SK-N-SH (cell line): ENCODE results near the gene FAH.

Experiments used
- EP300 ChIP-seq, 2 experiments: IDR thresholded peaks; 2 replicates each; pipeline versions ENCODE4 v1.4.0 to v1.6.1; 2012; ENCODE audit warnings: borderline replicate concordance in 1 of 2, low read depth in 1 of 2, low read length in 1 of 2
- FOXM1 ChIP-seq: IDR thresholded peaks from 2 replicates; pipeline ENCODE4 v1.4.0; 2012; ENCODE audit warnings: low read depth, mild to moderate bottlenecking
- GABPA ChIP-seq: IDR thresholded peaks from 2 replicates; pipeline ENCODE4 v1.4.0; 2012; ENCODE audit warnings: low read depth, mild to moderate bottlenecking
- MXI1 ChIP-seq: IDR thresholded peaks from 2 replicates; pipeline ENCODE4 v1.6.1; 2012; ENCODE audit warnings: mild to moderate bottlenecking, low read depth, low read length, improper control_type of control experiment
- POLR2AphosphoS5 ChIP-seq: IDR thresholded peaks from 2 replicates; pipeline ENCODE4 v1.6.1; 2012; ENCODE audit warnings: low read depth, low read length
- RFX5 ChIP-seq: IDR thresholded peaks from 2 replicates; pipeline ENCODE4 v1.6.1; 2012; ENCODE audit warnings: mild to moderate bottlenecking, improper control_type of control experiment, low read length
- RXRA ChIP-seq: IDR thresholded peaks from 2 replicates; pipeline ENCODE4 v1.4.0; 2012; ENCODE audit warnings: low read depth, mild to moderate bottlenecking, borderline replicate concordance
- SMC3 ChIP-seq: IDR thresholded peaks from 2 replicates; pipeline ENCODE4 v1.6.1; 2012; ENCODE audit warnings: low read depth, low read length, improper control_type of control experiment
- YY1 ChIP-seq: IDR thresholded peaks from 2 replicates; pipeline ENCODE4 v1.4.0; 2012; ENCODE audit warnings: low read depth, mild to moderate bottlenecking
- TF ChIP-seq, protein P1 (sequence below): fragments of 200-600 bp; sonication (generic); IDR thresholded peaks from 2 replicates; pipeline ENCODE4 v1.6.1; 2017; ENCODE audit warnings: antibody characterized with exemption, mild to moderate bottlenecking, moderate library complexity

GRCh38 chr15:80186066-80186465 lies 33.3 kb downstream of the FAH start:
- TF ChIP-seq POLR2AphosphoS5 (no peak), FOXM1 (no peak), GABPA (no peak), SMC3 (no peak), YY1 (no peak), MXI1 (no peak), EP300 (IDR thresholded peaks at IDR 0.05; ENCODE audit: borderline replicate concordance in 1 of 2, low read depth in 1 of 2, low read length in 1 of 2) (no peak), RXRA (no peak), RFX5 (no peak)
- TF ChIP-seq, protein P1, sequence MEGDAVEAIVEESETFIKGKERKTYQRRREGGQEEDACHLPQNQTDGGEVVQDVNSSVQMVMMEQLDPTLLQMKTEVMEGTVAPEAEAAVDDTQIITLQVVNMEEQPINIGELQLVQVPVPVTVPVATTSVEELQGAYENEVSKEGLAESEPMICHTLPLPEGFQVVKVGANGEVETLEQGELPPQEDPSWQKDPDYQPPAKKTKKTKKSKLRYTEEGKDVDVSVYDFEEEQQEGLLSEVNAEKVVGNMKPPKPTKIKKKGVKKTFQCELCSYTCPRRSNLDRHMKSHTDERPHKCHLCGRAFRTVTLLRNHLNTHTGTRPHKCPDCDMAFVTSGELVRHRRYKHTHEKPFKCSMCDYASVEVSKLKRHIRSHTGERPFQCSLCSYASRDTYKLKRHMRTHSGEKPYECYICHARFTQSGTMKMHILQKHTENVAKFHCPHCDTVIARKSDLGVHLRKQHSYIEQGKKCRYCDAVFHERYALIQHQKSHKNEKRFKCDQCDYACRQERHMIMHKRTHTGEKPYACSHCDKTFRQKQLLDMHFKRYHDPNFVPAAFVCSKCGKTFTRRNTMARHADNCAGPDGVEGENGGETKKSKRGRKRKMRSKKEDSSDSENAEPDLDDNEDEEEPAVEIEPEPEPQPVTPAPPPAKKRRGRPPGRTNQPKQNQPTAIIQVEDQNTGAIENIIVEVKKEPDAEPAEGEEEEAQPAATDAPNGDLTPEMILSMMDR: no peak
